ENCODE data around the gene PLXNA1.

The PLXNA1 gene

GRCh38 chr3:126990024-126990700, 7.2 kb downstream of the PLXNA1 start:
- H3K27me3 Mint-ChIP-seq, result no peaks in the 10 kb centered on the region
- no peak for ATAC-seq (replicated peaks)
- H3K36me3 Mint-ChIP-seq (ENCODE audit: insufficient read depth), result peaks cover 17% of the 10 kb centered on the region
- H3K4me1 Mint-ChIP-seq (ENCODE audit: low read depth in 2 of 2), result peaks cover 14 to 15% of the 10 kb centered on the region in 2 donors
- DNase-seq, result no peak
- no peaks in the 10 kb centered on the region for H3K9me3 Mint-ChIP-seq
- no peak overlapping the region for H3K4me3 Mint-ChIP-seq
- no peak overlapping the region for H3K27ac Mint-ChIP-seq

DNA sequence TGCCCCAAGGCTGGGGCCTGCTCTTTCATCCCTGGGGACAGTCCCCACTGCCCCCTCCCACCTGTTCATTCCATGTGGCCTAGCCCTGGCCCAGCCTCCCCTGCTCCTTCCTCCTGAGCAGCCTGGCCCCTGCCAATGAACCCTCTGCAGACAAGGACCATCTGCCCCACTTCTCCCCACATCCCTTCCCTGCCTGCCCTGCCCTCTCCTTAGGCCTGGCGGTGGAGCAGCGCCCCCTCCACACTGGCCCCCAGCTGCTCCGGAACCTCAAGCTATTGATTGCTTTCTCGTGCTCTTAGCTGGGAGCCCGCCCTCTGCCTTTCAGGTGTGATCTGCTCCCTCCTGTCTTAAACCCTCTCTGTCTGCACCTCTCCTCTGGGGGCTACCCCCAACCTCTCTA, 8.0 kb downstream of the PLXNA1 start:
- ATAC-seq (replicated peaks) (no peak), DNase-seq (no peak)
- Mint-ChIP-seq H3K4me1 (ENCODE audit: low read depth in 2 of 2) (peaks cover 14 to 15% of the 10 kb centered on the region in 2 donors), H3K9me3 (no peaks in the 10 kb centered on the region), H3K27me3 (no peaks in the 10 kb centered on the region), H3K36me3 (ENCODE audit: insufficient read depth) (peaks cover 16% of the 10 kb centered on the region), H3K27ac (peak overlapping the region in 1 of 2 donors; percentile 59), H3K4me3 (no peak overlapping the region)

GRCh38 chr3:126991366-126992200, 8.7 kb downstream of the PLXNA1 start:
- Mint-ChIP-seq H3K4me1 (ENCODE audit: low read depth in 2 of 2) (peaks cover 14 to 15% of the 10 kb centered on the region in 2 donors), H3K27ac (peak overlapping the region in 1 of 2 donors; percentile 59)
- ATAC-seq (replicated peaks), result no peak

GRCh38 chr3:126992216-126992615, 9.3 kb downstream of the PLXNA1 start:
- Mint-ChIP-seq H3K9me3 (no peaks in the 10 kb centered on the region), H3K4me1 (ENCODE audit: low read depth in 2 of 2) (peaks cover 11 to 14% of the 10 kb centered on the region in 2 donors), H3K27ac (no peak overlapping the region), H3K36me3 (ENCODE audit: insufficient read depth) (peaks cover 6% of the 10 kb centered on the region), H3K27me3 (no peaks in the 10 kb centered on the region), H3K4me3 (no peak overlapping the region)
- DNase-seq, result no peak
- ATAC-seq (replicated peaks), result no peak

More at GRCh38 chr3:126991366-126992200, 8.7 kb downstream of the PLXNA1 start:
- peaks cover 9% of the 10 kb centered on the region for H3K36me3 Mint-ChIP-seq (ENCODE audit: insufficient read depth)
- no peaks in the 10 kb centered on the region for H3K9me3 Mint-ChIP-seq
- no peaks in the 10 kb centered on the region for H3K27me3 Mint-ChIP-seq
- H3K4me3 Mint-ChIP-seq, result no peak overlapping the region
- DNase-seq, result no peak

- no peak overlapping the region for H3K4me3 Mint-ChIP-seq
These were observed 9.9 kb downstream of the PLXNA1 start for GRCh38 chr3:126992776-126993175.

DNA sequence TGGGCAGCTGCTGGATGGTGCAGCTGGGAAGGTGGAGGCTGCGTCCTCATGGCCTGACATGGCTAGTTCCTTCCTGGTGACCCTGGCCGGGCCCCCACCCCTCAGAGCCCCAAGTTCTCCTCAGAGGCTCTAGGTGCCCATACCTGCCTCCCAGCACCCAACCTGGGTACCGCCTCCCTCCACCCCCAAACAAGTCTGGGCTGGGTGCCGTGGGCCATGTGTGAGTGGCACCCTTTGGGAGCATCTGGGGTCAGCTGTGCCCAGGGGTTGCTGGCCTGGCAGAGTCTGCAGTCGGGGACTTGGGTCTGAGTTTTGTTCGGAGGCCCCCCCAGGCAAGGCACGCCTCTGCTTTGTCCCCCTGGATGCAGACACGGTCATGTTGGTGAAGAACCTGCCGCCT, 10.5 kb downstream of the PLXNA1 start:
- no peak for ATAC-seq (replicated peaks)
- Mint-ChIP-seq H3K27ac (peak overlapping the region in 1 of 2 donors; percentile 41), H3K4me3 (no peak overlapping the region), H3K27me3 (no peaks in the 10 kb centered on the region), H3K36me3 (ENCODE audit: insufficient read depth) (peaks cover 6% of the 10 kb centered on the region), H3K9me3 (no peaks in the 10 kb centered on the region), H3K4me1 (ENCODE audit: low read depth in 2 of 2) (peaks cover 8 to 13% of the 10 kb centered on the region in 2 donors)
- no peak for DNase-seq

More at GRCh38 chr3:126992776-126993175, 9.9 kb downstream of the PLXNA1 start:
- H3K36me3 Mint-ChIP-seq (ENCODE audit: insufficient read depth), result peaks cover 3% of the 10 kb centered on the region
- no peak for DNase-seq
- H3K27ac Mint-ChIP-seq, result no peak overlapping the region
- ATAC-seq (replicated peaks), result no peak
- no peaks in the 10 kb centered on the region for H3K27me3 Mint-ChIP-seq
- peaks cover 8 to 11% of the 10 kb centered on the region in 2 donors for H3K4me1 Mint-ChIP-seq (ENCODE audit: low read depth in 2 of 2)
- H3K9me3 Mint-ChIP-seq, result no peaks in the 10 kb centered on the region

- H3K36me3 Mint-ChIP-seq (ENCODE audit: insufficient read depth), result peaks cover 6% of the 10 kb centered on the region
- DNase-seq (no peak), ATAC-seq (replicated peaks) (no peak)
- no peaks in the 10 kb centered on the region for H3K27me3 Mint-ChIP-seq
- peaks cover 8 to 13% of the 10 kb centered on the region in 2 donors for H3K4me1 Mint-ChIP-seq (ENCODE audit: low read depth in 2 of 2)
- no peak overlapping the region for H3K27ac Mint-ChIP-seq
- no peak overlapping the region for H3K4me3 Mint-ChIP-seq
- no peaks in the 10 kb centered on the region for H3K9me3 Mint-ChIP-seq
These were observed 11.8 kb downstream of the PLXNA1 start for GRCh38 chr3:126994661-126995245.

- no peaks in the 10 kb centered on the region for H3K27me3 Mint-ChIP-seq
- H3K36me3 Mint-ChIP-seq (ENCODE audit: insufficient read depth), result peaks cover 6% of the 10 kb centered on the region
- peaks cover 8 to 13% of the 10 kb centered on the region in 2 donors for H3K4me1 Mint-ChIP-seq (ENCODE audit: low read depth in 2 of 2)
- no peak overlapping the region for H3K4me3 Mint-ChIP-seq
- DNase-seq (no peak), ATAC-seq (replicated peaks) (no peak)
- H3K9me3 Mint-ChIP-seq, result no peaks in the 10 kb centered on the region
- no peak overlapping the region for H3K27ac Mint-ChIP-seq
These were observed 12.4 kb downstream of the PLXNA1 start for GRCh38 chr3:126995254-126995780.

- ATAC-seq (replicated peaks) (no peak), DNase-seq (no peak)
- Mint-ChIP-seq H3K27me3 (no peaks in the 10 kb centered on the region), H3K4me1 (ENCODE audit: low read depth in 2 of 2) (peaks cover 2 to 9% of the 10 kb centered on the region in 2 donors), H3K36me3 (ENCODE audit: insufficient read depth) (peaks cover 6% of the 10 kb centered on the region), H3K9me3 (no peaks in the 10 kb centered on the region), H3K27ac (no peak overlapping the region), H3K4me3 (no peak overlapping the region)
These were observed 13.1 kb downstream of the PLXNA1 start for GRCh38 chr3:126995926-126996512.

DNA sequence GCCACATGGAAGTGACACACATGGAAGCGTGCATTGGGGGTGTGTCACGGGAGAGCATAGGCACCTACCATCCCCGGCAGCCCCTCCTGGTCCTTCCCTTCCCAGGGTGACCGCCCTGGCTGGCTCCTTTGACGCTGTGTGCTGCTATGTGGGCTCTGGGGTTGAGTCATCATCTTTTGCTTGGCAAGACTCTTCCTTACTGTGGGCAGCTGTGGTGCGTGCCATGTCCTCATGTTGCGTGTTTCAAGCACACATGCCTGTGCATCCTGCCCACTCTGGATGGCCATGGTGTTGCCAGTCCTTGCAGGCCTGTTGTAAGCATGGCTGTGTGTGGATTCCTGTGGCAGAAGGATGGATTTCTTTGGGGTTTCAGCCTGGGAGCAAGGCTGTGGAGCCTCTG, 14.0 kb downstream of the PLXNA1 start:
- no peak for DNase-seq
- Mint-ChIP-seq H3K4me1 (ENCODE audit: low read depth in 2 of 2) (peaks cover 0 to 7% of the 10 kb centered on the region in 2 donors), H3K27ac (no peak overlapping the region), H3K4me3 (no peak overlapping the region), H3K36me3 (ENCODE audit: insufficient read depth) (peaks cover 6% of the 10 kb centered on the region), H3K27me3 (no peaks in the 10 kb centered on the region), H3K9me3 (no peaks in the 10 kb centered on the region)
- ATAC-seq (replicated peaks), result no peak

- no peak overlapping the region for H3K27ac Mint-ChIP-seq
- peaks cover 0 to 5% of the 10 kb centered on the region in 2 donors for H3K4me1 Mint-ChIP-seq (ENCODE audit: low read depth in 2 of 2)
- no peaks in the 10 kb centered on the region for H3K9me3 Mint-ChIP-seq
- DNase-seq (no peak), ATAC-seq (replicated peaks) (no peak)
- peaks cover 6% of the 10 kb centered on the region for H3K36me3 Mint-ChIP-seq (ENCODE audit: insufficient read depth)
- H3K4me3 Mint-ChIP-seq, result no peak overlapping the region
- no peaks in the 10 kb centered on the region for H3K27me3 Mint-ChIP-seq
These were observed 14.6 kb downstream of the PLXNA1 start for GRCh38 chr3:126997455-126998038.

- no peaks in the 10 kb centered on the region for H3K27me3 Mint-ChIP-seq
- peaks cover 6% of the 10 kb centered on the region for H3K36me3 Mint-ChIP-seq (ENCODE audit: insufficient read depth)
- no peak overlapping the region for H3K4me3 Mint-ChIP-seq
These were observed 15.4 kb downstream of the PLXNA1 start for GRCh38 chr3:126998320-126998719.

DNA sequence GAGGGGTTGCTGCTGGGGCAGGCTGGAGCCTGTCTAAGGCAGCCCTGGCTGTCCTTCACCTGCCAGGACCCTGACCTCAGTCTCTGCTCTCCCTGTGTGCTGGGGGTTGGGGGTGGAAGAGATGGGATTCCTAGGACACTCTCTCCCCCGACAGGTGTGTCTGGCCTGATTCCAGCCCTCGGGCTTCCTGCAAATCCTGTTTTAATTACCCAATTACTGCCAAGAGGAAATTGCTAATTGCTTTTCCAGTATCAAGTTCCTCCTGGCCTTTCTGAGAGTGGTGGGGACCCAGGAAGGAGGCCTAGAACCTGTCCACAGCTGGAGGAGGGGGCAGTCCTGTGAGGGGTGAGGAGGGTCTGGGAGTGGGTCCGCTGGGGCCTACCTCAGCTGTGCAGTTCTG, 15.8 kb downstream of the PLXNA1 start:
- no peak overlapping the region for H3K27ac Mint-ChIP-seq
- H3K9me3 Mint-ChIP-seq, result no peaks in the 10 kb centered on the region
- DNase-seq (no peak), ATAC-seq (replicated peaks) (no peak)
- peaks cover 3% of the 10 kb centered on the region for H3K36me3 Mint-ChIP-seq (ENCODE audit: insufficient read depth)
- H3K4me3 Mint-ChIP-seq, result no peak overlapping the region
- no peaks in the 10 kb centered on the region for H3K27me3 Mint-ChIP-seq
- peaks cover 0 to 4% of the 10 kb centered on the region in 2 donors for H3K4me1 Mint-ChIP-seq (ENCODE audit: low read depth in 2 of 2)

More at GRCh38 chr3:126998320-126998719, 15.4 kb downstream of the PLXNA1 start:
- H3K9me3 Mint-ChIP-seq, result no peaks in the 10 kb centered on the region
- no peak for DNase-seq
- no peak for ATAC-seq (replicated peaks)
- peaks cover 0 to 5% of the 10 kb centered on the region in 2 donors for H3K4me1 Mint-ChIP-seq (ENCODE audit: low read depth in 2 of 2)
- no peak overlapping the region for H3K27ac Mint-ChIP-seq
